ENCODE measurements around the gene LHPP. TPM values are rescaled to one million over a fixed set of nuclear protein-coding genes. Genes with fewer than 3 reads are reported as not detected.
A peak's percentile ranks its signal among the peaks of the same experiment; 100 is the strongest.

The LHPP gene
- total and polyA plus RNA-seq, 2 experiments from 2014 or later = 27.4 to 40.2 TPM

GRCh38 chr10:124629842-124630241 lies 168.2 kb downstream of the LHPP start:
- H3K27me3 Mint-ChIP-seq (ENCODE audit: insufficient read depth, low read depth, poor library complexity) = peaks cover 20% of the 10 kb centered on the region
- ATAC-seq = no peak
- H4K20me1 ChIP-seq (replicated peaks; ENCODE audit: insufficient read depth) = no peaks in the 10 kb centered on the region

More at GRCh38 chr10:124629842-124630241, 168.2 kb downstream of the LHPP start:
- Histone ChIP-seq H3K4me3 (no peak overlapping the region), H3K79me2 (replicated peaks; ENCODE audit: insufficient read depth) (0 out of 2 replicates have a peak, but pooled peaks cover 3% of the 10 kb centered on the region), H3K4me1 (ENCODE audit: insufficient read depth) (peaks cover 12% of the 10 kb centered on the region), H3K27ac (ENCODE audit: low read depth) (no peak overlapping the region), H2AFZ (no peak overlapping the region), H3K9me2 (ENCODE audit: insufficient read depth) (no peaks in the 10 kb centered on the region), H3K4me2 (peak overlapping the region; percentile 38; the same call in 1 of the 2 replicates), H3K36me3 (ENCODE audit: insufficient read depth) (no peaks in the 10 kb centered on the region), H3K27me3 (ENCODE audit: insufficient read depth) (no peaks in the 10 kb centered on the region), H3F3A (replicated peaks; ENCODE audit: low read depth) (no peaks in the 10 kb centered on the region)
- H3K27ac Mint-ChIP-seq = no peak overlapping the region
- no peak for DNase-seq (ENCODE audit: low spot score)
- no peak for TF ChIP-seq POLR2AphosphoS5 (IDR thresholded peaks at IDR 0.05; ENCODE audit: low read depth)
- TF ChIP-seq JUNB (IDR thresholded peaks at IDR 0.05; ENCODE audit: unreplicated experiment) = no peak
- no peak for TF ChIP-seq NANOG (IDR thresholded peaks at IDR 0.05; ENCODE audit: borderline replicate concordance)
- TF ChIP-seq STAT1 (IDR thresholded peaks at IDR 0.05; ENCODE audit: unreplicated experiment) = no peak
- no peak for TF ChIP-seq ZNF114 (CRISPR knock-in tag; IDR thresholded peaks at IDR 0.05)
- TF ChIP-seq ZNF462 (CRISPR knock-in tag; IDR thresholded peaks at IDR 0.05) = no peak
- no peak for TF ChIP-seq REST (IDR thresholded peaks at IDR 0.05; ENCODE audit: unreplicated experiment)
- no peak for TF ChIP-seq EZH2 (IDR thresholded peaks at IDR 0.05; ENCODE audit: low read depth, unreplicated experiment)
- no peak for TF ChIP-seq ZNF331 (CRISPR knock-in tag; IDR thresholded peaks at IDR 0.05; ENCODE audit: low read depth)
- no peak for TF ChIP-seq EZH2phosphoT487 (IDR thresholded peaks at IDR 0.05; ENCODE audit: unreplicated experiment)
- TF ChIP-seq, protein P1, sequence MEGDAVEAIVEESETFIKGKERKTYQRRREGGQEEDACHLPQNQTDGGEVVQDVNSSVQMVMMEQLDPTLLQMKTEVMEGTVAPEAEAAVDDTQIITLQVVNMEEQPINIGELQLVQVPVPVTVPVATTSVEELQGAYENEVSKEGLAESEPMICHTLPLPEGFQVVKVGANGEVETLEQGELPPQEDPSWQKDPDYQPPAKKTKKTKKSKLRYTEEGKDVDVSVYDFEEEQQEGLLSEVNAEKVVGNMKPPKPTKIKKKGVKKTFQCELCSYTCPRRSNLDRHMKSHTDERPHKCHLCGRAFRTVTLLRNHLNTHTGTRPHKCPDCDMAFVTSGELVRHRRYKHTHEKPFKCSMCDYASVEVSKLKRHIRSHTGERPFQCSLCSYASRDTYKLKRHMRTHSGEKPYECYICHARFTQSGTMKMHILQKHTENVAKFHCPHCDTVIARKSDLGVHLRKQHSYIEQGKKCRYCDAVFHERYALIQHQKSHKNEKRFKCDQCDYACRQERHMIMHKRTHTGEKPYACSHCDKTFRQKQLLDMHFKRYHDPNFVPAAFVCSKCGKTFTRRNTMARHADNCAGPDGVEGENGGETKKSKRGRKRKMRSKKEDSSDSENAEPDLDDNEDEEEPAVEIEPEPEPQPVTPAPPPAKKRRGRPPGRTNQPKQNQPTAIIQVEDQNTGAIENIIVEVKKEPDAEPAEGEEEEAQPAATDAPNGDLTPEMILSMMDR (conservative IDR thresholded peaks at IDR 0.05; ENCODE audit: low read depth in 2 of 2) = no peak
- TF ChIP-seq, protein P2, sequence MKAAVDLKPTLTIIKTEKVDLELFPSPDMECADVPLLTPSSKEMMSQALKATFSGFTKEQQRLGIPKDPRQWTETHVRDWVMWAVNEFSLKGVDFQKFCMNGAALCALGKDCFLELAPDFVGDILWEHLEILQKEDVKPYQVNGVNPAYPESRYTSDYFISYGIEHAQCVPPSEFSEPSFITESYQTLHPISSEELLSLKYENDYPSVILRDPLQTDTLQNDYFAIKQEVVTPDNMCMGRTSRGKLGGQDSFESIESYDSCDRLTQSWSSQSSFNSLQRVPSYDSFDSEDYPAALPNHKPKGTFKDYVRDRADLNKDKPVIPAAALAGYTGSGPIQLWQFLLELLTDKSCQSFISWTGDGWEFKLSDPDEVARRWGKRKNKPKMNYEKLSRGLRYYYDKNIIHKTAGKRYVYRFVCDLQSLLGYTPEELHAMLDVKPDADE (IDR thresholded peaks at IDR 0.05) = no peak
- TF ChIP-seq CREB1 (CRISPR knock-in tag; IDR thresholded peaks at IDR 0.05; ENCODE audit: low read depth) = no peak
- no peak overlapping the region for H3K4me3 Mint-ChIP-seq
- H3K9me3 Mint-ChIP-seq = no peaks in the 10 kb centered on the region; the same call in 2 of the 3 replicates
- H3K4me1 Mint-ChIP-seq = peaks cover 26% of the 10 kb centered on the region
- 0 out of 3 replicates have a peak, but pooled peaks cover 3% of the 10 kb centered on the region for H3K36me3 Mint-ChIP-seq (ENCODE audit: low read depth)

Data from GM23338 (cell line).